Nephron (organoid): ENCODE measurements around the gene PODN.

Source experiments
- H3K27ac Mint-ChIP-seq, 3 experiments: 2 replicates each; pipeline ENCODE4 v1.8.0; 2020; ENCODE audit warnings: mixed read lengths in 3 of 3, mild to moderate bottlenecking in 2 of 3, moderate library complexity in 1 of 3
- H3K27me3 Mint-ChIP-seq: 2 replicates; pipeline ENCODE4 v1.8.0; 2021; ENCODE audit warnings: low read depth, mild to moderate bottlenecking, moderate library complexity, mixed read lengths
- H3K36me3 Mint-ChIP-seq: 2 replicates; pipeline ENCODE4 v1.8.0; 2020; ENCODE audit warnings: low read depth, mixed read lengths
- H3K4me1 Mint-ChIP-seq: 2 replicates; pipeline ENCODE4 v1.8.0; 2020; ENCODE audit warnings: mixed read lengths
- H3K4me3 Mint-ChIP-seq, 3 experiments: 2 replicates each; pipeline ENCODE4 v1.8.0; 2020; ENCODE audit warnings: mild to moderate bottlenecking in 3 of 3, mixed read lengths in 3 of 3, moderate library complexity in 2 of 3
- H3K9me3 Mint-ChIP-seq: 2 replicates; pipeline ENCODE4 v1.8.0; 2020; ENCODE audit warnings: mixed read lengths
- CTCF ChIP-seq, 3 experiments: fragments of 200-600 bp; sonication (generic); IDR thresholded peaks; one replicate each; pipeline ENCODE4 v1.5.0; 2021; ENCODE audit warnings: antibody characterized with exemption in 3 of 3; ENCODE audit not compliant: unreplicated experiment in 3 of 3

Gene PODN

GRCh38 chr1:53022179-53022578 lies 39.8 kb upstream of the PODN start:
- H3K36me3 Mint-ChIP-seq = peaks cover 10% of the 10 kb centered on the region

GRCh38 chr1:53023546-53023945 lies 38.5 kb upstream of the PODN start:
- H3K27me3 Mint-ChIP-seq = no peaks in the 10 kb centered on the region
- H3K4me1 Mint-ChIP-seq = no peaks in the 10 kb centered on the region
- no peak overlapping the region for H3K4me3 Mint-ChIP-seq

More at GRCh38 chr1:53022179-53022578, 39.8 kb upstream of the PODN start:
- Mint-ChIP-seq H3K27me3 (no peaks in the 10 kb centered on the region), H3K4me1 (no peaks in the 10 kb centered on the region), H3K27ac (no peak overlapping the region), H3K9me3 (no peaks in the 10 kb centered on the region), H3K4me3 (no peak overlapping the region)
- no peak for TF ChIP-seq CTCF (IDR thresholded peaks at IDR 0.05; ENCODE audit: unreplicated experiment in 3 of 3)

GRCh38 chr1:53024117-53024516 lies 37.9 kb upstream of the PODN start:
- Mint-ChIP-seq H3K9me3 (no peaks in the 10 kb centered on the region), H3K4me3 (no peak overlapping the region)

More at GRCh38 chr1:53023546-53023945, 38.5 kb upstream of the PODN start:
- no peak for TF ChIP-seq CTCF (IDR thresholded peaks at IDR 0.05; ENCODE audit: unreplicated experiment in 3 of 3)
- Mint-ChIP-seq H3K36me3 (peaks cover 6% of the 10 kb centered on the region), H3K9me3 (no peaks in the 10 kb centered on the region), H3K27ac (no peak overlapping the region)

GRCh38 chr1:53025034-53025768 lies 36.8 kb upstream of the PODN start:
- Mint-ChIP-seq H3K4me3 (no peak overlapping the region), H3K9me3 (no peaks in the 10 kb centered on the region), H3K27ac (no peak overlapping the region), H3K27me3 (no peaks in the 10 kb centered on the region), H3K36me3 (peaks cover 4% of the 10 kb centered on the region), H3K4me1 (no peaks in the 10 kb centered on the region)
- TF ChIP-seq CTCF (IDR thresholded peaks at IDR 0.05; ENCODE audit: unreplicated experiment in 3 of 3) = no peak

More at GRCh38 chr1:53024117-53024516, 37.9 kb upstream of the PODN start:
- Mint-ChIP-seq H3K4me1 (no peaks in the 10 kb centered on the region), H3K27ac (no peak overlapping the region), H3K27me3 (no peaks in the 10 kb centered on the region), H3K36me3 (peaks cover 4% of the 10 kb centered on the region)
- TF ChIP-seq CTCF (IDR thresholded peaks at IDR 0.05; ENCODE audit: unreplicated experiment in 3 of 3) = no peak

- Mint-ChIP-seq H3K9me3 (no peaks in the 10 kb centered on the region), H3K36me3 (peaks cover 4% of the 10 kb centered on the region), H3K27ac (no peak overlapping the region), H3K4me3 (no peak overlapping the region), H3K27me3 (no peaks in the 10 kb centered on the region), H3K4me1 (no peaks in the 10 kb centered on the region)
- TF ChIP-seq CTCF (IDR thresholded peaks at IDR 0.05; ENCODE audit: unreplicated experiment in 3 of 3) = no peak
Observed at GRCh38 chr1:53025769-53026112, 36.3 kb upstream of the PODN start.

- Mint-ChIP-seq H3K27me3 (no peaks in the 10 kb centered on the region), H3K27ac (no peak overlapping the region), H3K4me1 (no peaks in the 10 kb centered on the region), H3K9me3 (no peaks in the 10 kb centered on the region), H3K36me3 (peaks cover 6% of the 10 kb centered on the region), H3K4me3 (no peak overlapping the region)
- TF ChIP-seq CTCF (IDR thresholded peaks at IDR 0.05; ENCODE audit: unreplicated experiment in 3 of 3) = no peak
Observed at GRCh38 chr1:53026254-53026653, 35.8 kb upstream of the PODN start.
